Measurements from ENCODE around the gene LGALS1. TPM values are rescaled to one million over a fixed set of nuclear protein-coding genes. Genes with fewer than 3 reads are reported as not detected.

The LGALS1 gene
- total and polyA plus RNA-seq, 4 donors, result 35.6 to 138 (median 91.6) TPM

DNA sequence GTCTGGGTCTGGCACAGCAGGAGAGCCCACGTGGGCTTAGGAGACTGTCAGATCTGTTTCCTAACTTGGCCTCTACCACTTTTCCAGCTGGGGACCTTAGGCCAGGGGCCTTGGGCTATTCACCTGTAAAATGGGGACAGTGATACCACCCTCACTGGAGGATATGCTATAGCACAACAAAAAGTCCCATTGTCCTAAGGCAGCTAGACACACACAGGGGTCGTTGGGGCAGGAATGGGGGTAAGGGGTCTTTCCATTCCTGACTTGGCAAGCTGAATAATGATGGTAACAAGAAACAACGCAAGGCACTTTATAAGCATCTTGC lies 38.5 kb upstream of the LGALS1 start:
- Histone ChIP-seq H3K27me3 (ENCODE audit: control insufficient read depth in 4 of 4, insufficient read depth in 4 of 4, low read length in 3 of 4) (no peaks in the 10 kb centered on the region), H3K9me3 (ENCODE audit: control insufficient read depth in 4 of 4, low read length in 3 of 4) (no peaks in the 10 kb centered on the region), H3K4me1 (ENCODE audit: control insufficient read depth in 4 of 4, insufficient read depth in 4 of 4, low read length in 3 of 4) (peaks cover 6 to 50% (median 30%) of the 10 kb centered on the region in 4 donors), H3K27ac (ENCODE audit: low read depth in 1 of 2, low read length in 2 of 2) (peak overlapping the region in 1 of 2 donors; percentile 10), H3K36me3 (ENCODE audit: control insufficient read depth in 4 of 4, insufficient read depth in 3 of 4, low read depth in 1 of 4, low read length in 3 of 4) (no peaks in the 10 kb centered on the region), H3K9ac (ENCODE audit: low read depth in 1 of 2, low read length in 2 of 2) (no peak overlapping the region), H3K4me3 (ENCODE audit: low read depth in 1 of 3, low read length in 3 of 3) (no peak overlapping the region)
- no peak for DNase-seq (ENCODE audit: low spot score)
- TF ChIP-seq HNF4G (IDR thresholded peaks at IDR 0.05) (no peak), NR2F2 (IDR thresholded peaks at IDR 0.05) (no peak), FOXA1 (IDR thresholded peaks at IDR 0.05) (no peak), SP1 (IDR thresholded peaks at IDR 0.05) (no peak), JUND (IDR thresholded peaks at IDR 0.05) (no peak), HNF4A (conservative IDR thresholded peaks at IDR 0.05) (no peak), EGR1 (IDR thresholded peaks at IDR 0.05; ENCODE audit: low read depth in 2 of 2) (no peak), ZBTB33 (IDR thresholded peaks at IDR 0.05) (no peak), YY1 (IDR thresholded peaks at IDR 0.05) (no peak), MAX (IDR thresholded peaks at IDR 0.05) (no peak), FOXA2 (IDR thresholded peaks at IDR 0.05) (no peak), GABPA (IDR thresholded peaks at IDR 0.05 in 1 of 2, conservative IDR thresholded peaks at IDR 0.05 in 1 of 2) (no peak), RAD21 (IDR thresholded peaks at IDR 0.05) (no peak), TAF1 (conservative IDR thresholded peaks at IDR 0.05) (no peak), RXRA (IDR thresholded peaks at IDR 0.05) (no peak)
- TF ChIP-seq, protein P1, sequence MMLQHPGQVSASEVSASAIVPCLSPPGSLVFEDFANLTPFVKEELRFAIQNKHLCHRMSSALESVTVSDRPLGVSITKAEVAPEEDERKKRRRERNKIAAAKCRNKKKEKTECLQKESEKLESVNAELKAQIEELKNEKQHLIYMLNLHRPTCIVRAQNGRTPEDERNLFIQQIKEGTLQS (IDR thresholded peaks at IDR 0.05), result no peak
- TF ChIP-seq, protein P2, sequence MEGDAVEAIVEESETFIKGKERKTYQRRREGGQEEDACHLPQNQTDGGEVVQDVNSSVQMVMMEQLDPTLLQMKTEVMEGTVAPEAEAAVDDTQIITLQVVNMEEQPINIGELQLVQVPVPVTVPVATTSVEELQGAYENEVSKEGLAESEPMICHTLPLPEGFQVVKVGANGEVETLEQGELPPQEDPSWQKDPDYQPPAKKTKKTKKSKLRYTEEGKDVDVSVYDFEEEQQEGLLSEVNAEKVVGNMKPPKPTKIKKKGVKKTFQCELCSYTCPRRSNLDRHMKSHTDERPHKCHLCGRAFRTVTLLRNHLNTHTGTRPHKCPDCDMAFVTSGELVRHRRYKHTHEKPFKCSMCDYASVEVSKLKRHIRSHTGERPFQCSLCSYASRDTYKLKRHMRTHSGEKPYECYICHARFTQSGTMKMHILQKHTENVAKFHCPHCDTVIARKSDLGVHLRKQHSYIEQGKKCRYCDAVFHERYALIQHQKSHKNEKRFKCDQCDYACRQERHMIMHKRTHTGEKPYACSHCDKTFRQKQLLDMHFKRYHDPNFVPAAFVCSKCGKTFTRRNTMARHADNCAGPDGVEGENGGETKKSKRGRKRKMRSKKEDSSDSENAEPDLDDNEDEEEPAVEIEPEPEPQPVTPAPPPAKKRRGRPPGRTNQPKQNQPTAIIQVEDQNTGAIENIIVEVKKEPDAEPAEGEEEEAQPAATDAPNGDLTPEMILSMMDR (IDR thresholded peaks at IDR 0.05; ENCODE audit: low read depth, low read length, missing input control), result no peak
- TF ChIP-seq, protein P3, sequence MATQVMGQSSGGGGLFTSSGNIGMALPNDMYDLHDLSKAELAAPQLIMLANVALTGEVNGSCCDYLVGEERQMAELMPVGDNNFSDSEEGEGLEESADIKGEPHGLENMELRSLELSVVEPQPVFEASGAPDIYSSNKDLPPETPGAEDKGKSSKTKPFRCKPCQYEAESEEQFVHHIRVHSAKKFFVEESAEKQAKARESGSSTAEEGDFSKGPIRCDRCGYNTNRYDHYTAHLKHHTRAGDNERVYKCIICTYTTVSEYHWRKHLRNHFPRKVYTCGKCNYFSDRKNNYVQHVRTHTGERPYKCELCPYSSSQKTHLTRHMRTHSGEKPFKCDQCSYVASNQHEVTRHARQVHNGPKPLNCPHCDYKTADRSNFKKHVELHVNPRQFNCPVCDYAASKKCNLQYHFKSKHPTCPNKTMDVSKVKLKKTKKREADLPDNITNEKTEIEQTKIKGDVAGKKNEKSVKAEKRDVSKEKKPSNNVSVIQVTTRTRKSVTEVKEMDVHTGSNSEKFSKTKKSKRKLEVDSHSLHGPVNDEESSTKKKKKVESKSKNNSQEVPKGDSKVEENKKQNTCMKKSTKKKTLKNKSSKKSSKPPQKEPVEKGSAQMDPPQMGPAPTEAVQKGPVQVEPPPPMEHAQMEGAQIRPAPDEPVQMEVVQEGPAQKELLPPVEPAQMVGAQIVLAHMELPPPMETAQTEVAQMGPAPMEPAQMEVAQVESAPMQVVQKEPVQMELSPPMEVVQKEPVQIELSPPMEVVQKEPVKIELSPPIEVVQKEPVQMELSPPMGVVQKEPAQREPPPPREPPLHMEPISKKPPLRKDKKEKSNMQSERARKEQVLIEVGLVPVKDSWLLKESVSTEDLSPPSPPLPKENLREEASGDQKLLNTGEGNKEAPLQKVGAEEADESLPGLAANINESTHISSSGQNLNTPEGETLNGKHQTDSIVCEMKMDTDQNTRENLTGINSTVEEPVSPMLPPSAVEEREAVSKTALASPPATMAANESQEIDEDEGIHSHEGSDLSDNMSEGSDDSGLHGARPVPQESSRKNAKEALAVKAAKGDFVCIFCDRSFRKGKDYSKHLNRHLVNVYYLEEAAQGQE (IDR thresholded peaks at IDR 0.05), result no peak
- WGBS, result 77% methylated on average over 3 of the region's 3 CpGs
